Uterus (tissue), 2 donors: ENCODE data around the gene PABPN1L.

ENCODE experiments used
- CTCF ChIP-seq, 4 experiments: fragments of 200-600 bp in 2 of 4; fragments of 450-650 bp in 2 of 4; sonication (generic) in 2 of 4; IDR thresholded peaks; one replicate each; pipeline ENCODE4 v1.5.1; 2016 to 2019; ENCODE audit warnings: antibody characterized with exemption in 4 of 4, mild to moderate bottlenecking in 2 of 4, moderate library complexity in 1 of 4
- POLR2A ChIP-seq, 2 donors: fragments of 450-650 bp; IDR thresholded peaks; one replicate each; pipeline ENCODE4 v1.6.1; 2016; ENCODE audit warnings: antibody characterized with exemption in 2 of 2, mild to moderate bottlenecking in 1 of 2, moderate library complexity in 1 of 2

- TF ChIP-seq CTCF (IDR thresholded peaks at IDR 0.05) (no peak), POLR2A (IDR thresholded peaks at IDR 0.05) (no peak)
These were observed 46.6 kb upstream of the PABPN1L start for GRCh38 chr16:88913001-88913612.
